ENCODE results near the gene PRKAG1. TPM values are rescaled to one million over a fixed set of nuclear protein-coding genes. Genes with fewer than 3 reads are reported as not detected.

PRKAG1 gene
- total and polyA plus RNA-seq, 4 donors: 43.2 to 75.2 (median 69.9) TPM

- no peaks in the 10 kb centered on the region for H3K9me3 ChIP-seq (ENCODE audit: control insufficient read depth, insufficient read depth, low read length)
- H3K27me3 ChIP-seq (ENCODE audit: control insufficient read depth, insufficient read depth, low read length): no peaks in the 10 kb centered on the region
- no peak for DNase-seq (ENCODE audit: low read depth in 4 of 6, low spot score in 6 of 6)
- H3K4me3 ChIP-seq (ENCODE audit: low read depth, low read length): no peak overlapping the region
- peaks cover 100% of the 10 kb centered on the region for H3K36me3 ChIP-seq (ENCODE audit: control insufficient read depth, insufficient read depth, low read length)
- WGBS (ENCODE audit: insufficient coverage): 95% methylated on average over 25 of the region's 31 CpGs
- H3K27ac ChIP-seq (ENCODE audit: low read depth, low read length): no peak overlapping the region
- H3K4me1 ChIP-seq (ENCODE audit: control insufficient read depth, insufficient read depth, low read length): no peaks in the 10 kb centered on the region
Observed at GRCh38 chr12:49041036-49041880, 22.7 kb upstream of the PRKAG1 start.

- no peak overlapping the region for H3K4me3 ChIP-seq (ENCODE audit: low read depth, low read length)
- 94% methylated on average over 14 of the region's 14 CpGs for WGBS (ENCODE audit: insufficient coverage)
- no peaks in the 10 kb centered on the region for H3K27me3 ChIP-seq (ENCODE audit: control insufficient read depth, insufficient read depth, low read length)
- no peaks in the 10 kb centered on the region for H3K9me3 ChIP-seq (ENCODE audit: control insufficient read depth, insufficient read depth, low read length)
- no peaks in the 10 kb centered on the region for H3K4me1 ChIP-seq (ENCODE audit: control insufficient read depth, insufficient read depth, low read length)
- no peak overlapping the region for H3K27ac ChIP-seq (ENCODE audit: low read depth, low read length)
- peaks cover 97% of the 10 kb centered on the region for H3K36me3 ChIP-seq (ENCODE audit: control insufficient read depth, insufficient read depth, low read length)
- no peak for DNase-seq (ENCODE audit: low read depth in 4 of 6, low spot score in 6 of 6)
Observed at GRCh38 chr12:49040364-49040855, 21.8 kb upstream of the PRKAG1 start.

GRCh38 chr12:49039421-49040363 lies 21.1 kb upstream of the PRKAG1 start:
- Histone ChIP-seq H3K4me3 (ENCODE audit: low read depth, low read length) (no peak overlapping the region), H3K4me1 (ENCODE audit: control insufficient read depth, insufficient read depth, low read length) (no peaks in the 10 kb centered on the region), H3K27ac (ENCODE audit: low read depth, low read length) (no peak overlapping the region), H3K36me3 (ENCODE audit: control insufficient read depth, insufficient read depth, low read length) (peaks cover 96% of the 10 kb centered on the region), H3K9me3 (ENCODE audit: control insufficient read depth, insufficient read depth, low read length) (no peaks in the 10 kb centered on the region), H3K27me3 (ENCODE audit: control insufficient read depth, insufficient read depth, low read length) (no peaks in the 10 kb centered on the region)
- WGBS (ENCODE audit: insufficient coverage): 94% methylated on average over 30 of the region's 30 CpGs
- no peak for DNase-seq (ENCODE audit: low read depth in 4 of 6, low spot score in 6 of 6)

GRCh38 chr12:49038291-49038955 lies 19.8 kb upstream of the PRKAG1 start:
- 94% methylated on average over 19 of the region's 20 CpGs for whole genome bisulfite sequencing (ENCODE audit: insufficient coverage)
- Histone ChIP-seq H3K27ac (ENCODE audit: low read depth, low read length) (no peak overlapping the region), H3K4me1 (ENCODE audit: control insufficient read depth, insufficient read depth, low read length) (no peaks in the 10 kb centered on the region), H3K27me3 (ENCODE audit: control insufficient read depth, insufficient read depth, low read length) (no peaks in the 10 kb centered on the region), H3K4me3 (ENCODE audit: low read depth, low read length) (no peak overlapping the region), H3K36me3 (ENCODE audit: control insufficient read depth, insufficient read depth, low read length) (peaks cover 96% of the 10 kb centered on the region), H3K9me3 (ENCODE audit: control insufficient read depth, insufficient read depth, low read length) (no peaks in the 10 kb centered on the region)
- DNase-seq (ENCODE audit: low read depth in 4 of 6, low spot score in 6 of 6): no peak

GRCh38 chr12:49037947-49038237 lies 19.3 kb upstream of the PRKAG1 start:
- peaks cover 96% of the 10 kb centered on the region for H3K36me3 ChIP-seq (ENCODE audit: control insufficient read depth, insufficient read depth, low read length)
- no peak overlapping the region for H3K27ac ChIP-seq (ENCODE audit: low read depth, low read length)
- no peak for DNase-seq (ENCODE audit: low read depth in 4 of 6, low spot score in 6 of 6)
- H3K9me3 ChIP-seq (ENCODE audit: control insufficient read depth, insufficient read depth, low read length): no peaks in the 10 kb centered on the region
- H3K27me3 ChIP-seq (ENCODE audit: control insufficient read depth, insufficient read depth, low read length): no peaks in the 10 kb centered on the region
- WGBS (ENCODE audit: insufficient coverage): 91% methylated on average over 7 of the region's 7 CpGs
- no peak overlapping the region for H3K4me3 ChIP-seq (ENCODE audit: low read depth, low read length)
- H3K4me1 ChIP-seq (ENCODE audit: control insufficient read depth, insufficient read depth, low read length): peaks cover 4% of the 10 kb centered on the region

GRCh38 chr12:49037111-49037946 lies 18.8 kb upstream of the PRKAG1 start:
- no peak overlapping the region for H3K27ac ChIP-seq (ENCODE audit: low read depth, low read length)
- no peaks in the 10 kb centered on the region for H3K27me3 ChIP-seq (ENCODE audit: control insufficient read depth, insufficient read depth, low read length)
- DNase-seq (ENCODE audit: low read depth in 4 of 6, low spot score in 6 of 6): peak in 1 of 6 donors; percentile 22
- peaks cover 96% of the 10 kb centered on the region for H3K36me3 ChIP-seq (ENCODE audit: control insufficient read depth, insufficient read depth, low read length)
- H3K9me3 ChIP-seq (ENCODE audit: control insufficient read depth, insufficient read depth, low read length): no peaks in the 10 kb centered on the region
- H3K4me1 ChIP-seq (ENCODE audit: control insufficient read depth, insufficient read depth, low read length): peaks cover 9% of the 10 kb centered on the region
- no peak overlapping the region for H3K4me3 ChIP-seq (ENCODE audit: low read depth, low read length)
- 94% methylated on average over 9 of the region's 9 CpGs for WGBS (ENCODE audit: insufficient coverage)

- H3K4me3 ChIP-seq (ENCODE audit: low read depth, low read length): no peak overlapping the region
- 88% methylated on average over 2 of the region's 4 CpGs for WGBS (ENCODE audit: insufficient coverage)
- peaks cover 20% of the 10 kb centered on the region for H3K4me1 ChIP-seq (ENCODE audit: control insufficient read depth, insufficient read depth, low read length)
- H3K9me3 ChIP-seq (ENCODE audit: control insufficient read depth, insufficient read depth, low read length): no peaks in the 10 kb centered on the region
- no peak for DNase-seq (ENCODE audit: low read depth in 4 of 6, low spot score in 6 of 6)
- H3K27me3 ChIP-seq (ENCODE audit: control insufficient read depth, insufficient read depth, low read length): no peaks in the 10 kb centered on the region
- H3K27ac ChIP-seq (ENCODE audit: low read depth, low read length): no peak overlapping the region
- peaks cover 96% of the 10 kb centered on the region for H3K36me3 ChIP-seq (ENCODE audit: control insufficient read depth, insufficient read depth, low read length)
Observed at GRCh38 chr12:49036029-49036428, 17.5 kb upstream of the PRKAG1 start.

- peaks cover 95% of the 10 kb centered on the region for H3K36me3 ChIP-seq (ENCODE audit: control insufficient read depth, insufficient read depth, low read length)
- WGBS (ENCODE audit: insufficient coverage): 100% methylated on average over 1 of the region's 4 CpGs
- no peaks in the 10 kb centered on the region for H3K27me3 ChIP-seq (ENCODE audit: control insufficient read depth, insufficient read depth, low read length)
- DNase-seq (ENCODE audit: low read depth in 4 of 6, low spot score in 6 of 6): no peak
- H3K4me1 ChIP-seq (ENCODE audit: control insufficient read depth, insufficient read depth, low read length): peaks cover 20% of the 10 kb centered on the region
- no peaks in the 10 kb centered on the region for H3K9me3 ChIP-seq (ENCODE audit: control insufficient read depth, insufficient read depth, low read length)
- no peak overlapping the region for H3K27ac ChIP-seq (ENCODE audit: low read depth, low read length)
- H3K4me3 ChIP-seq (ENCODE audit: low read depth, low read length): no peak overlapping the region
Observed at GRCh38 chr12:49034286-49034622, 15.7 kb upstream of the PRKAG1 start.
